ENCODE data around the gene RAP1B. TPM values are rescaled to one million over a fixed set of nuclear protein-coding genes. Genes with fewer than 3 reads are reported as not detected.
A peak's percentile ranks its signal among the peaks of the same experiment; 100 is the strongest.
"Not testable (repeated sequence)": the region's sequence is repeated elsewhere in the genome, so short reads cannot be mapped to it uniquely, and the experiment has no call there.

RAP1B gene
- total RNA-seq, 1 experiment from 2014 or later, result 89.3 TPM

DNA sequence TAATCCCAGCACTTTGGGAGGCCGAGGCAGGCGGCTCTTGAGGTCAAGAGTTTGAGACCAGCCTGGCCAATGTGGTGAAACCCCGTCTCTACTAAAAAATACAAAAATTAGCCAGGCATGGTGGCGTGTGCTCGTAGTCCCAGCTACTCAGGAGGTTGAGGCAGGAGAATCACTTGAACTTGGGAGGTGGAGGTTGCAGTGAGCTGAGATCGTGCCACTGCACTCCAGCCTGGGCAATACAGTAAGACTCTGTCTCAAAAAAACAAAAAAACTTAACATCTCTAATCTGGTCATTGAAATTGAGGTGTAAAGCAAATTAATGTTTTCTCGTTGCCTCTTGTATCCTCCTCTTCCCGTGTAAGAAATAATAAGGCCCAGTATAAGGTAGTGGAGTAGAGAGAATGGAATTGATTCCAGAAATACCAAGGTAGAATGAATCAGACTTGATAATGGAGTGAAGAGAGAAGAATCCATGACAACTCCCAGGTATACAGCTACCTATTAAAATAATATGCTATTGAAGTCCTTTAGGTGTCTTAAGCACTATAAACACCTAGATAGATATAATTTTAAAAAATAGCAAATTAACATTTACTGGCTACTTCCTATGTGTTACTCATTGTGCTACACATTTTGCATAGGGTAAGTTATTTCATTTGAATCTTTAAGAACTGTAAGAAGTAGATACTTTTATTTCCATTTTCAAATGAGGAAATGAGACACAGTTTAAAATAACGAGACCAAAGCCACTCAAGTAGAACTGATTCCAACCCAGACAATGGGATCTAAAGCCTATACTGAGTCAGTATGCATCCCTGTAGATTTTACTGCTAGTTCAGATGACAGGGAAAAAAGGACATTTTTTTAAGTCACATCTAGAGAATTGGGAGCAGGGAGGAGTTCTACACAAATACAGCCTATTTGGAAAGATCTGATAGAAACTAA is 23.2 kb downstream of the RAP1B start:
- Histone ChIP-seq H3K36me3 (replicated peaks; ENCODE audit: control insufficient read depth, insufficient read depth, low read length) (no peaks in the 10 kb centered on the region), H3K27me3 (ENCODE audit: control insufficient read depth, insufficient read depth, low read length) (no peaks in the 10 kb centered on the region), H3K4me3 (ENCODE audit: insufficient read depth, low read depth, low read length) (no peak overlapping the region)
- DNase-seq, result no peak

GRCh38 chr12:68636268-68636667 is 25.6 kb downstream of the RAP1B start:
- no peak for DNase-seq
- Histone ChIP-seq H3K36me3 (replicated peaks; ENCODE audit: control insufficient read depth, insufficient read depth, low read length) (no peaks in the 10 kb centered on the region), H3K27me3 (ENCODE audit: control insufficient read depth, insufficient read depth, low read length) (no peaks in the 10 kb centered on the region), H3K4me3 (ENCODE audit: insufficient read depth, low read depth, low read length) (no peak overlapping the region)

DNA sequence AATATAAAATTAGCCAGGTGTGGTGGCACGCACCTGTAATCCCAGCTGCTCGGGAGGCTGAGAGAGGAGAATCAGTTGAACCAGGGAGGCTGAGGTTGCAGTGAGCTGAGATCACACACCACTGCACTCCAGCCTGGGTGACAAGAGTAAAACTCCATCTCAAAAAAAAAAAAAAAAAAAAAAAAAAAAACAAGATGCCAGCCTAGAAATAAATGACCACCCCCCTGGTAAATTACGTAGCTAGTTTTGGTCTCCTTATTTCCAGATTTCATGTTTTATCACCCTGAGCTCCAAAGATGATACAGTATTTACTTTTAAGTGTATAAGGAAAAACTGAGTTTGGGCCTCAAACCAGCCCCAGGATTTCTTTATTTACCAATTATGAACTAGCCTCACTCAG is 26.7 kb downstream of the RAP1B start:
- H3K36me3 ChIP-seq (replicated peaks; ENCODE audit: control insufficient read depth, insufficient read depth, low read length); DNase-seq; H3K4me3 ChIP-seq (ENCODE audit: insufficient read depth, low read depth, low read length); H3K27me3 ChIP-seq (ENCODE audit: control insufficient read depth, insufficient read depth, low read length): not testable (repeated sequence)

GRCh38 chr12:68638171-68638570 is 27.5 kb downstream of the RAP1B start:
- H3K4me3 ChIP-seq (ENCODE audit: insufficient read depth, low read depth, low read length), result no peak overlapping the region
- H3K27me3 ChIP-seq (ENCODE audit: control insufficient read depth, insufficient read depth, low read length), result no peaks in the 10 kb centered on the region
- DNase-seq, result no peak
- no peaks in the 10 kb centered on the region for H3K36me3 ChIP-seq (replicated peaks; ENCODE audit: control insufficient read depth, insufficient read depth, low read length)

DNA sequence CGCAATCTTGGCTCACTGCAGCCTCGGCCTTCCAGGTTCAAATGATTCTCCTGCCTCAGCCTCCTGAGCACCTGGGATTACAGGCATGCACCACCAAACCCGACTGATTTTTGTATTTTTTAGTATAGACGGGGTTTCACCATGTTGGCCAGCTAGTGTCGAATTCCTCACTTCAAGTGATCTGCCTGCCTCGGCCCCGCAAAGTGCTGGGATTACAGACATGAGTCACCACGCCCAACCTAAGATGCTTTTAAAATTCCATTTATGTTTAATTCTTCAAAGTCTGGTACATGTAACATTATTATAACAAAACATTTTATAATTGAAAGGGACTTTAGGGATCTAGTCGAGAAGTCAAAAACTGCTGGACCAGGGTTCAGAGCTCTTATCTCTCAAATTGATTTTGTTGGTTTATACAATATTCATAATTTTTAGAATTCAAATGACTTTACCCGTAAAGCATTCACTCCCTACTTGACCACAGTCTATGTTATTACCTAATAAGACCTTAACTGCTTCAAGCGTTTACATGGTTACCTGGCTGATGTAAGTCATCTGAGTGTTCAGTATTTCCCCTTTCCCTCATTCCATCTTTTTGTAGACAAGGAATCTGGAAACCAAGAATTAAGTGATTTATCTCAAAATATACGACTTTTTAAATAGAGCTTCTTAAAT is 28.2 kb downstream of the RAP1B start:
- no peaks in the 10 kb centered on the region for H3K36me3 ChIP-seq (replicated peaks; ENCODE audit: control insufficient read depth, insufficient read depth, low read length)
- DNase-seq, result no peak
- H3K27me3 ChIP-seq (ENCODE audit: control insufficient read depth, insufficient read depth, low read length), result no peaks in the 10 kb centered on the region
- no peak overlapping the region for H3K4me3 ChIP-seq (ENCODE audit: insufficient read depth, low read depth, low read length)

GRCh38 chr12:68639396-68639767 is 28.7 kb downstream of the RAP1B start:
- no peak for DNase-seq
- Histone ChIP-seq H3K4me3 (ENCODE audit: insufficient read depth, low read depth, low read length) (no peak overlapping the region), H3K36me3 (replicated peaks; ENCODE audit: control insufficient read depth, insufficient read depth, low read length) (no peaks in the 10 kb centered on the region), H3K27me3 (ENCODE audit: control insufficient read depth, insufficient read depth, low read length) (no peaks in the 10 kb centered on the region)

- H3K4me3 ChIP-seq (ENCODE audit: insufficient read depth, low read depth, low read length), result no peak overlapping the region
- DNase-seq, result no peak
- no peaks in the 10 kb centered on the region for H3K36me3 ChIP-seq (replicated peaks; ENCODE audit: control insufficient read depth, insufficient read depth, low read length)
- H3K27me3 ChIP-seq (ENCODE audit: control insufficient read depth, insufficient read depth, low read length), result no peaks in the 10 kb centered on the region
These were observed 30.4 kb downstream of the RAP1B start for GRCh38 chr12:68641138-68641537.

GRCh38 chr12:68646484-68646883 is 35.8 kb downstream of the RAP1B start:
- H3K4me3 ChIP-seq (ENCODE audit: insufficient read depth, low read depth, low read length), result no peak overlapping the region
- DNase-seq, result no peak
- no peaks in the 10 kb centered on the region for H3K27me3 ChIP-seq (ENCODE audit: control insufficient read depth, insufficient read depth, low read length)
- no peaks in the 10 kb centered on the region for H3K36me3 ChIP-seq (replicated peaks; ENCODE audit: control insufficient read depth, insufficient read depth, low read length)

- no peak for DNase-seq
- Histone ChIP-seq H3K36me3 (replicated peaks; ENCODE audit: control insufficient read depth, insufficient read depth, low read length) (no peaks in the 10 kb centered on the region; the same call in 1 of the 2 replicates), H3K27me3 (ENCODE audit: control insufficient read depth, insufficient read depth, low read length) (no peaks in the 10 kb centered on the region), H3K4me3 (ENCODE audit: insufficient read depth, low read depth, low read length) (no peak overlapping the region)
These were observed 36.8 kb downstream of the RAP1B start for GRCh38 chr12:68647507-68647906.

GRCh38 chr12:68648179-68648578 is 37.5 kb downstream of the RAP1B start:
- Histone ChIP-seq H3K4me3 (ENCODE audit: insufficient read depth, low read depth, low read length) (no peak overlapping the region), H3K36me3 (replicated peaks; ENCODE audit: control insufficient read depth, insufficient read depth, low read length) (no peaks in the 10 kb centered on the region; the same call in 1 of the 2 replicates), H3K27me3 (ENCODE audit: control insufficient read depth, insufficient read depth, low read length) (no peaks in the 10 kb centered on the region)
- DNase-seq, result no peak

DNA sequence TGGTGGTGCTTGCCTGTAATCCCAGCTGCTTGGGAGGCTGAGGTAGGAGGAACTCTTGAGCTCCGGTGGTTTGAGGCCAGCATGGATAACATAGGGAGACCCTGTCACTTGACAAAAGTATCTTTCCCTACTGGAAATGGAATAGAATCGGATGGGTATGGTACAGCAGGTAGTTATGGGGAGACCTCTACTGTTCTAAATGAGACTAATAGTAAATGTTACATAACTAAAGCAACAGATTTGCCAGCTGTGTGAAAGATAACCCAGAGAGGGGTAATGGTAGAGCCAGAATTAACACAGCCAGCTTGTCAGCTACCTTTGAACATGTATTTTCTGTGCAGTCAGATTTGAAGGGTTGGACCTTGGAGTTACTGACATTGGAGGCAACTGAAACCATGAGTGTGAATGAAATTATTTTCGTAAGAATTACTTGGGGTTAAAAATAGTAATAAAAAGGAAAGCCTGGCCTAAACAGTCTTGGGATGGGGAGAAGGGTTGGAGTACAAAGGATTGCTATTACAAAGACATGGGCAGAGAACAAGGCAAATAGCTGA is 54.4 kb downstream of the RAP1B start:
- H3K4me3 ChIP-seq (ENCODE audit: insufficient read depth, low read depth, low read length), result no peak overlapping the region
- no peak for DNase-seq
- no peaks in the 10 kb centered on the region for H3K36me3 ChIP-seq (replicated peaks; ENCODE audit: control insufficient read depth, insufficient read depth, low read length)
- H3K27me3 ChIP-seq (ENCODE audit: control insufficient read depth, insufficient read depth, low read length), result no peaks in the 10 kb centered on the region

DNA sequence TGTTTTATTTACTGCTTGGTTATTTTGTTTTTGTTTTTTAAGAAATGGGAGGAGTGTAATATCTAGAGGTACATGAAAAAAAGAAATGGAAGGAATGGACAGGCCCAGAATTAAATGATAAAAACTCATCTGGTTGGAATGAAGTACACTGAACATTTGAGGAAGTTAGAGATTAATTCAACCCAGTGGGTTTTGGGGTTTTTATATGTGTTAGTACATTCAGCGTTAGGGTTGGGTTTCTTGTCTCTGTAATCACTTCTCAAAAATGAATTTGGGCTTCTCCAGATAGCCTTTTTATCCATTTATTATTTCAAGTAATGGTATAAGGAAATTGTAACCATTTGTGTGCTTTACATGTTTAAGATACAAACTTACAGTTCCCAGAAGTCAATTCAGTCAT is 56.6 kb downstream of the RAP1B start:
- no peak overlapping the region for H3K4me3 ChIP-seq (ENCODE audit: insufficient read depth, low read depth, low read length)
- H3K27me3 ChIP-seq (ENCODE audit: control insufficient read depth, insufficient read depth, low read length), result no peaks in the 10 kb centered on the region
- no peaks in the 10 kb centered on the region for H3K36me3 ChIP-seq (replicated peaks; ENCODE audit: control insufficient read depth, insufficient read depth, low read length)
- DNase-seq, result no peak

DNA sequence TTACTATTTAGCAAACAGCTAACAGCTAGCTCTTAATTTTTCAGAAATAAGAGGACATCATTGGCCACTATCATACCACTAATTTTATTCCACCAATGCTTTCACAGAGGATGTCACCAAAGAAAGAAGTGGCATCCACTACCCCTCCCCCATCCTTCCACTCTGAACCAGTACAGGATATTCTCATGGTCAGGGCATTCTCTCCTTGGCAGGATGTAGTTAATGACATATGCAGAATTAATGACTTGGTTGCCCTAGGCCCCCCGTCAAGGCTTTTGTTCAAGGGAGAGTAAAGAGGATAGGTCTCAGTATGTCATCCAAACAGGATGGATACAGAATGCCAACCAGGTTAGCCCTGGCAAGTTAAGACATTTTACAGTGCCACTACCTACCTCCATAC is 57.2 kb downstream of the RAP1B start:
- H3K36me3 ChIP-seq (replicated peaks; ENCODE audit: control insufficient read depth, insufficient read depth, low read length), result no peaks in the 10 kb centered on the region
- DNase-seq, result peak; percentile 14

DNA sequence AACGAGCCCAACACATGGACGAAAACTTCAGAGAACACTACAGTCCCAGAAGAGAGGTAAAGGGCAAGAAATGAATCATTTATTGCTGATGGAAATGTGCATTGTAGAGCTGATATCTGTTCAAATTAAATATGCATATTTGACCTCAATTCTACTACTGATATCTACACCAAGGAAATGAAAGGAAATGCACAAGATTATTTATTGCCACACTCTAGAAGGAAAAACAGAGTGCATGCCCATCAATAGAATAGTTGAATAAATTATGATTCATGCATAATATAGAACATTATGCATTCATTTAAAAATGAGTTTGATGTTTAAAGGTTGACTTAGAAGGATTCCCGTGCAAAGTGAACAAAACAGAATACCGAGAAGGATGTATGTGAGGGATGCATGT is 60.5 kb downstream of the RAP1B start:
- DNase-seq, result no peak
- Histone ChIP-seq H3K36me3 (replicated peaks; ENCODE audit: control insufficient read depth, insufficient read depth, low read length) (no peaks in the 10 kb centered on the region), H3K4me3 (ENCODE audit: insufficient read depth, low read depth, low read length) (no peak overlapping the region), H3K27me3 (ENCODE audit: control insufficient read depth, insufficient read depth, low read length) (no peaks in the 10 kb centered on the region)

More for the DNA sequence above, 57.2 kb downstream of the RAP1B start:
- Histone ChIP-seq H3K4me3 (ENCODE audit: insufficient read depth, low read depth, low read length) (no peak overlapping the region), H3K27me3 (ENCODE audit: control insufficient read depth, insufficient read depth, low read length) (no peaks in the 10 kb centered on the region)

DNA sequence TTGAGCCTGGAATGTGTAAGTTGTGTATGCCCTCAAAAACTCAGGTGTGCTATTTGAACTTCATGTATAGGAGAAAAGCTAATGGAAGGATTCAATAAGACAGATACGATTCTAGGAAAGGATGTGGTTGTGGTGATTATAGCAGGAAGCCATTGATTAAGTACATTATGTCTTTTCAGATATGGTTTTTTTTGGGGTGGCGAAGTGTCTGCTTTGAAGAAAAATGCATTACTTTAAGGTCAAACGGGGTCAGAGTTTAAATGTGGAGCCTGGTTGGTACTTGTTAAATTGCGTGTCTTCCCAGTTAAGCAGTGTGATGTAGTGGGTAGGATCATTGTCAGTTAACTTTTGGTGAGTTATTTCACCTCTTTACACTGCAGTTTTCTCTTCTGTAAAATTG is 63.1 kb downstream of the RAP1B start:
- Histone ChIP-seq H3K4me3 (ENCODE audit: insufficient read depth, low read depth, low read length) (no peak overlapping the region), H3K36me3 (replicated peaks; ENCODE audit: control insufficient read depth, insufficient read depth, low read length) (no peaks in the 10 kb centered on the region), H3K27me3 (ENCODE audit: control insufficient read depth, insufficient read depth, low read length) (no peaks in the 10 kb centered on the region)
- no peak for DNase-seq
